PC-3 (cell line): Measurements from ENCODE around the gene TMEM201. TPM values are rescaled to one million over a fixed set of nuclear protein-coding genes. Genes with fewer than 3 reads are reported as not detected.

ENCODE experiments used
- ATAC-seq: fragments of 200-7000 bp; cut with Tn5 transposase; 2 replicates; pipeline ENCODE4 v1.9.1; 2020; ENCODE audit warnings: mild to moderate bottlenecking, moderate library complexity
- BruUV-seq: library from RNA; stranded (reverse); fragments of 400-500 nt; replicated peaks from 2 replicates; lab custom pipeline; 2021; lab: Mats Ljungman, UMichigan
- CTCF ChIA-PET: fragments of 300-600 bp; sonication (Branson Sonifier 250); formaldehyde crosslinking; loops from one replicate; lab custom pipeline; 2022; ENCODE audit warnings: antibody characterized with exemption; lab: Charles Lee
- POLR2A ChIA-PET: fragments of 300-600 bp; sonication (Branson Sonifier 250); formaldehyde crosslinking; loops from one replicate; lab custom pipeline; 2022; ENCODE audit warnings: antibody characterized with exemption; ENCODE audit not compliant: unreplicated experiment; lab: Charles Lee
- DNase-seq: peaks from one replicate; pipeline ENCODE4 v3.0.0-alpha.2; 2015
- H2AFZ ChIP-seq: fragments of 300-600 bp; sonication (generic); 2 replicates; pipeline ENCODE4 v1.6.0; 2016; ENCODE audit warnings: antibody characterized with exemption, low read length
- H3F3A ChIP-seq: fragments of 300-600 bp; sonication (generic); one replicate; pipeline ENCODE4 v1.6.0; 2017; ENCODE audit warnings: antibody characterized with exemption, low read length, control low read depth, mild to moderate bottlenecking; ENCODE audit not compliant: unreplicated experiment
- H3K27ac ChIP-seq: fragments of 300-600 bp; sonication (generic); 2 replicates; pipeline ENCODE4 v1.5.1; 2016; ENCODE audit warnings: mild to moderate bottlenecking, low read length
- H3K27me3 ChIP-seq: fragments of 300-600 bp; sonication (generic); 2 replicates; pipeline ENCODE4 v1.6.1; 2016; ENCODE audit warnings: low read length, mixed read lengths
- H3K36me3 ChIP-seq: fragments of 300-600 bp; sonication (generic); 2 replicates; pipeline ENCODE4 v1.6.1; 2016; ENCODE audit warnings: low read depth, mixed run types, low read length, mixed read lengths
- H3K4me1 ChIP-seq: fragments of 300-600 bp; sonication (generic); 2 replicates; pipeline ENCODE4 v1.5.1; 2016; ENCODE audit warnings: low read length; ENCODE audit not compliant: insufficient read depth
- H3K4me2 ChIP-seq: fragments of 300-600 bp; sonication (generic); 2 replicates; pipeline ENCODE4 v1.6.0; 2016; ENCODE audit warnings: low read length
- H3K4me3 ChIP-seq: fragments of 300-600 bp; sonication (generic); 2 replicates; pipeline ENCODE4 v1.5.1; 2016; ENCODE audit warnings: mild to moderate bottlenecking, low read length, mixed read lengths
- H3K79me2 ChIP-seq: fragments of 300-600 bp; sonication (generic); 2 replicates; pipeline ENCODE4 v1.6.1; 2017; ENCODE audit warnings: low read length, mixed read lengths
- H3K9ac ChIP-seq: fragments of 300-600 bp; sonication (generic); 2 replicates; pipeline ENCODE4 v1.6.0; 2016; ENCODE audit warnings: mild to moderate bottlenecking, low read length
- H3K9me2 ChIP-seq: fragments of 300-600 bp; sonication (generic); replicated peaks from 2 replicates; pipeline ENCODE4 v1.6.1; 2016; ENCODE audit warnings: mixed run types, low read length, mixed read lengths
- H3K9me3 ChIP-seq: fragments of 300-600 bp; sonication (generic); 2 replicates; pipeline ENCODE4 v1.6.1; 2016; ENCODE audit warnings: low read length, mixed read lengths
- H4K20me1 ChIP-seq: fragments of 300-600 bp; sonication (generic); 2 replicates; pipeline ENCODE4 v1.6.1; 2016; ENCODE audit warnings: low read length, mixed read lengths
- CTCF ChIP-seq: fragments of 300-600 bp; sonication (generic); conservative IDR thresholded peaks from 2 replicates; pipeline ENCODE4 v1.5.1; 2017; ENCODE audit warnings: antibody characterized with exemption, low read depth, mild to moderate bottlenecking, low read length
- EZH2 ChIP-seq: fragments of 300-600 bp; sonication (generic); IDR thresholded peaks from one replicate; pipeline ENCODE4 v1.6.1; 2017; ENCODE audit warnings: antibody characterized with exemption, mild to moderate bottlenecking, low read length; ENCODE audit not compliant: unreplicated experiment
- EZH2phosphoT487 ChIP-seq: fragments of 300-600 bp; sonication (generic); IDR thresholded peaks from 2 replicates; pipeline ENCODE4 v1.6.1; 2018; ENCODE audit warnings: mild to moderate bottlenecking, antibody characterized with exemption, low read length, borderline replicate concordance
- intact Hi-C: fragments of 100-400 bp; cut with micrococcal nuclease; formaldehyde crosslinking; loops from 2 replicates; pipeline ENCODE4 v1.9.0; 2023
- total RNA-seq: library from RNA; depleted of rRNA; stranded (reverse); fragments of >200 nt; gene quantifications from 2 replicates; pipeline ENCODE4 v1.2.3, GENCODE V29; 2014

Gene TMEM201
- total RNA-seq, 1 experiment from 2014 or later, result 13.8 TPM

- Histone ChIP-seq H3K4me2 (no peak overlapping the region), H3K9ac (no peak overlapping the region), H3K27ac (no peak overlapping the region), H3K4me1 (no peaks in the 10 kb centered on the region), H4K20me1 (no peaks in the 10 kb centered on the region), H3K27me3 (no peaks in the 10 kb centered on the region), H3F3A (no peaks in the 10 kb centered on the region), H3K9me2 (no peaks in the 10 kb centered on the region), H3K79me2 (no peaks in the 10 kb centered on the region), H3K4me3 (no peak overlapping the region), H2AFZ (no peak overlapping the region), H3K36me3 (no peaks in the 10 kb centered on the region), H3K9me3 (no peaks in the 10 kb centered on the region)
- TF ChIP-seq EZH2 (no peak), EZH2phosphoT487 (no peak)
- POLR2A ChIA-PET, result no interaction called here
- no peak for DNase-seq
- no peak for ATAC-seq
- intact Hi-C loops, result no loop called here
- BruUV-seq, result no TSS peak
- CTCF ChIA-PET, result no interaction called here
Measured at GRCh38 chr1:9639227-9639626, 50.5 kb downstream of the TMEM201 start.

- Histone ChIP-seq H3K9me2 (no peaks in the 10 kb centered on the region), H3K4me2 (no peak overlapping the region), H3K9me3 (no peaks in the 10 kb centered on the region), H3K4me1 (no peaks in the 10 kb centered on the region), H4K20me1 (no peaks in the 10 kb centered on the region), H3K36me3 (no peaks in the 10 kb centered on the region), H3K27ac (no peak overlapping the region), H2AFZ (no peak overlapping the region), H3K9ac (no peak overlapping the region), H3K4me3 (no peak overlapping the region), H3F3A (no peaks in the 10 kb centered on the region), H3K79me2 (no peaks in the 10 kb centered on the region), H3K27me3 (no peaks in the 10 kb centered on the region)
- ChIA-PET POLR2A (no interaction called here), CTCF (no interaction called here)
- no peak for TF ChIP-seq EZH2phosphoT487
- no peak for TF ChIP-seq CTCF
- intact Hi-C loops, result no loop called here
- ATAC-seq (no peak), DNase-seq (no peak)
- BruUV-seq, result no TSS peak
Measured at GRCh38 chr1:9643351-9644256, 54.9 kb downstream of the TMEM201 start.

GRCh38 chr1:9646037-9646436 lies 57.3 kb downstream of the TMEM201 start:
- Histone ChIP-seq H3K27me3 (peaks cover 6% of the 10 kb centered on the region; the same call in 1 of the 2 replicates), H3K36me3 (no peaks in the 10 kb centered on the region), H3K27ac (no peak overlapping the region), H3K4me3 (no peak overlapping the region), H3K9ac (no peak overlapping the region), H3F3A (no peaks in the 10 kb centered on the region), H3K4me2 (no peak overlapping the region), H3K9me3 (no peaks in the 10 kb centered on the region), H3K9me2 (no peaks in the 10 kb centered on the region), H4K20me1 (no peaks in the 10 kb centered on the region), H3K4me1 (no peaks in the 10 kb centered on the region), H2AFZ (no peak overlapping the region), H3K79me2 (no peaks in the 10 kb centered on the region)
- intact Hi-C loops, result no loop called here
- CTCF ChIA-PET, result no interaction called here
- DNase-seq, result no peak
- TF ChIP-seq CTCF (no peak), EZH2 (no peak), EZH2phosphoT487 (no peak)
- POLR2A ChIA-PET, result no interaction called here
- no peak for ATAC-seq
- no TSS peak for BruUV-seq
